ENCODE measurements around the gene SPPL2C. TPM values are rescaled to one million over a fixed set of nuclear protein-coding genes. Genes with fewer than 3 reads are reported as not detected.

SPPL2C gene
- total and polyA plus RNA-seq, 2 of the 8 experiments (the other 6 are each of a cell fraction or from before 2014, with no cell fraction given) = not detected

DNA sequence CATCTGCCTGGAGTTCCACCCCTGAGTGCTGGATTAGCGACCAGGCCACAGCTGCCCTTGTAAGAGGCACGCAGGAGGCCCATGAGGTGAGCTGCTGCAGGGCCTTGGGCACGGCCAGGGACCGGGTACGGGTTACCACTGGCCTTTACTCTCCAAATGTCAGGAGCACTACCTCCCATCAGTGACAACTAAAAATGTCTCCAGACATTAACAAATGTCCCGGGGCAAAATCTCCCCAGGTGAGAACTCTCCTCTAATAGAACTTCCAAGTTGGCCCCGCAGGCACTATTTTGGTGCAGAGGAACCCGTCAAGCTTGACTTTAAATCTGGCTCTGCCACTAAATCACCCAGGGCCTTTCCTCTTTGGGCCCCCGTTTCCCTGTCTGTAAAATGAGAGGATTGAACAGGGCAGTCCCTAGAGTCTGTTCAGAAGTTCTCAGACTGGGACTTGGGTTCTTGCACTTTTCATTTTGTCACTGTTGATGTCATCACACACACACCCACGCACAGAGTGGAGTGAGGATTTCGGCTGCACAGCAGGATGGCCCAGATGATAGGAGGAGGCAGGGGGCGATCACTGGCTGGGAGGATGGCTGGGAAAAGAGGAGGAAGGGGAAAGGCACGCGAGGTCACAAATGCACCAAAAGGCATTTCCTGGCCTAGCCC, 25.1 kb downstream of the SPPL2C start (continued):
- TF ChIP-seq RBBP5 (IDR thresholded peaks at IDR 0.05; ENCODE audit: borderline replicate concordance, low read depth, low read length) (no peak), TAF1 (IDR thresholded peaks at IDR 0.05; ENCODE audit: low read depth, low read length) (no peak)

Measured in H1 (cell line).